GM12872 (cell line): Measurements from ENCODE around the gene ATG4C.

Source experiments
- CTCF ChIP-seq: IDR thresholded peaks from 3 replicates; pipeline ENCODE4 v1.5.1; 2011; ENCODE audit warnings: low read depth, mild to moderate bottlenecking, low read length, moderate library complexity; ENCODE audit not compliant: insufficient read depth

Gene ATG4C

GRCh38 chr1:62765981-62766380 is 18.0 kb upstream of the ATG4C start:
- no peak for TF ChIP-seq CTCF

GRCh38 chr1:62772607-62773295 is 11.2 kb upstream of the ATG4C start:
- no peak for TF ChIP-seq CTCF

GRCh38 chr1:62774006-62774405 is 9.9 kb upstream of the ATG4C start:
- no peak for TF ChIP-seq CTCF

GRCh38 chr1:62774971-62775595 is 8.8 kb upstream of the ATG4C start:
- no peak for TF ChIP-seq CTCF

- TF ChIP-seq CTCF, result no peak
Observed at GRCh38 chr1:62778208-62778607, 5.7 kb upstream of the ATG4C start.

- no peak for TF ChIP-seq CTCF
Observed at GRCh38 chr1:62781841-62782543, 1.9 kb upstream of the ATG4C start.

- no peak for TF ChIP-seq CTCF
Observed at GRCh38 chr1:62784509-62785365, 805 bp downstream of the ATG4C start.
